ENCODE data around the gene SUPT3H. TPM values are rescaled to one million over a fixed set of nuclear protein-coding genes. Genes with fewer than 3 reads are reported as not detected.
"Not testable (repeated sequence)": the region's sequence is repeated elsewhere in the genome, so short reads cannot be mapped to it uniquely, and the experiment has no call there.

SUPT3H gene
- total and polyA plus RNA-seq, 4 experiments from 2014 or later: 11.8 to 13.6 (median 12.6) TPM

DNA sequence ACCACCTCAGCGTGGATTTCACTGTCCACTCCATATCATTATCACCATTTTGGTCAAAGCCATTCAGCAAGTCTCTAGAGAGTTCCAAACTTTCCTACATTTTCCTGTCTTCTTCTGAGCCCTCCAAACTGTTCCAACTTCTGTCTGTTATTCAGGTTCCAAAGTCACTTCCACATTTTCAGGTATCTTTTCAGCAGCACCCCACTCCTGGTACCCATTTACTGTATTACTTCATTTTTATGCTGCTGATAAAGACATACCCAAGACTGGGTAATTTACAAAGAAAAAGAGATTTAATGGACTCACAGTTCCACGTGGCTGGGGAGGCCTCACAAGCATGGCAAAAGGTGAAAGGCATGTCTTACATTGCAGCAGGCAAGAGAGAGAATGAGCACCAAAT lies 512.5 kb downstream of the SUPT3H start:
- CTCF ChIA-PET (ENCODE audit: partially characterized antibody); H3K27me3 ChIP-seq (ENCODE audit: insufficient read depth, low read length); H3K4me3 Mint-ChIP-seq; H3K27me3 Mint-ChIP-seq; POLR2A ChIA-PET (ENCODE audit: partially characterized antibody); intact Hi-C loops (cut with micrococcal nuclease); H3K36me3 ChIP-seq (ENCODE audit: insufficient read depth, low read length); H3K4me3 ChIP-seq (ENCODE audit: low read length in 2 of 2); H3K27ac ChIP-seq (ENCODE audit: low read depth, low read length); H3K4me1 ChIP-seq (ENCODE audit: insufficient read depth, low read length); DNase-seq; H3K9me3 ChIP-seq (ENCODE audit: control insufficient read depth in 1 of 2, low read length in 2 of 2): not testable (repeated sequence)
- H3K4me1 Mint-ChIP-seq: peaks cover 13 to 20% (median 14%) of the 10 kb centered on the region in 4 donors
- peak overlapping the region in 1 of 7 donors; percentile 62 for H3K27ac Mint-ChIP-seq
- peaks cover 2 to 18% (median 14%) of the 10 kb centered on the region in 8 donors for H3K9me3 Mint-ChIP-seq
- peaks cover 43 to 65% of the 10 kb centered on the region in 2 donors for H3K36me3 Mint-ChIP-seq

DNA sequence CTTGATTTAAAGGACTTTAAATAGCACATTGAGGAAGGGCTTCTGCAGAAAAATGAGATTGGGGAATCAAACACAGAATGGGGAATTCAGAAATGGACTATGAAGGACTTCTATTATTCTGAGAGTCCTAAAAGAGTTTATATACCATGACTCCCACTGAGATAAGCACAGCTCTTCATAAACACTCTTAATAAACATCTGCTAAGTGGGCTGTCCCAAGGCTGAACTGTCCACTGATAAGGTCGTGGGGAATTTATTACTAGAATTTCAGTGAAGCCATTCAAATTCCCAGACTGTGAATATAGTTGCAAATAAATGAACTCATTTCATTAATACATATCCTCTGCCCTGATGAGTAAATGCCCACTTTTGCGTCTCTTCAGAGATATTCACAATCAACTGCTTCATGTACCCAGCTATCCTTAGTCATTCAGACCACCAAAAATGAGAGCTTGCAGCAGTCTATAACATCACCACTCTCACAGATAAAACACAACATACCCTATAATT lies 517.8 kb downstream of the SUPT3H start:
- DNase-seq: no peak
- Histone ChIP-seq H3K27ac (ENCODE audit: low read depth, low read length) (no peak overlapping the region), H3K36me3 (ENCODE audit: insufficient read depth, low read length) (no peaks in the 10 kb centered on the region), H3K9me3 (ENCODE audit: control insufficient read depth in 1 of 2, low read length in 2 of 2) (no peaks in the 10 kb centered on the region), H3K27me3 (ENCODE audit: insufficient read depth, low read length) (no peaks in the 10 kb centered on the region), H3K4me3 (ENCODE audit: low read length in 2 of 2) (no peak overlapping the region), H3K4me1 (ENCODE audit: insufficient read depth, low read length) (peaks cover 20% of the 10 kb centered on the region)
- peak overlapping the region in 1 of 7 donors; percentile 49 for H3K27ac Mint-ChIP-seq
- H3K9me3 Mint-ChIP-seq: peaks cover 0 to 5% (median 2%) of the 10 kb centered on the region in 8 donors
- peaks cover 19 to 39% of the 10 kb centered on the region in 2 donors for H3K36me3 Mint-ChIP-seq
- H3K4me3 Mint-ChIP-seq: no peak overlapping the region
- peaks cover 38 to 47% (median 42%) of the 10 kb centered on the region in 4 donors for H3K4me1 Mint-ChIP-seq
- ChIA-PET POLR2A (ENCODE audit: partially characterized antibody) (no interaction called here), CTCF (ENCODE audit: partially characterized antibody) (no interaction called here)
- no peaks in the 10 kb centered on the region for H3K27me3 Mint-ChIP-seq
- intact Hi-C loops (cut with micrococcal nuclease): no loop called here

- POLR2A ChIA-PET (ENCODE audit: partially characterized antibody): no interaction called here
These were observed 518.7 kb downstream of the SUPT3H start for GRCh38 chr6:44858998-44859397.

DNA sequence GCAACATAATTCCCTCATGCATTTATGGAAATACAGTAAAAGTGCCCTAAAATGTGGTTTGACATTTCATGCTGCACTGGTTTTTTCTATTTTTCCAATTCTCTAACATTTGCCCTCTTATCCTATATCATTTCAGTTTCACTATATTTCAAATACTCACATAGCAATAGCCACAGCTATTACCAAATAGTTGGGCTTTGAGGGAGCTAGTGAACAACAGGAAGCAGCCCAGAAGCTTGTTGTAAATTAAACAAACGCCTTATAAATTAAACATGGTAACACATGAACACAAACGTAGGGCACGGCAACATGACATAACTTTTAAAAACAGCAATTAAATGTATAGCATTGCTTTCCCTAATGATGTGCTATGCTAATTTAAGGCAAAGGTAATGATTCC lies 521.3 kb downstream of the SUPT3H start:
- ChIA-PET POLR2A (ENCODE audit: partially characterized antibody) (no interaction called here), CTCF (ENCODE audit: partially characterized antibody) (interaction anchor here (0.9 to 1.0 kb wide), 2 partner anchors 201 to 858 kb away, joined by 3 to 5 read pairs; no protein-coding TSS in a partner anchor)
- no peaks in the 10 kb centered on the region for H3K36me3 ChIP-seq (ENCODE audit: insufficient read depth, low read length)
- H3K9me3 ChIP-seq (ENCODE audit: control insufficient read depth in 1 of 2, low read length in 2 of 2): no peaks in the 10 kb centered on the region
- Mint-ChIP-seq H3K9me3 (no peaks in the 10 kb centered on the region), H3K27ac (no peak overlapping the region), H3K4me3 (no peak overlapping the region), H3K27me3 (no peaks in the 10 kb centered on the region), H3K4me1 (peaks cover 36 to 54% (median 46%) of the 10 kb centered on the region in 4 donors), H3K36me3 (peaks cover 4 to 20% of the 10 kb centered on the region in 2 donors)
- no peaks in the 10 kb centered on the region for H3K27me3 ChIP-seq (ENCODE audit: insufficient read depth, low read length)
- H3K4me3 ChIP-seq (ENCODE audit: low read length in 2 of 2): no peak overlapping the region
- DNase-seq: no peak
- H3K4me1 ChIP-seq (ENCODE audit: insufficient read depth, low read length): peaks cover 20% of the 10 kb centered on the region
- intact Hi-C loops (cut with micrococcal nuclease): no loop called here
- no peak overlapping the region for H3K27ac ChIP-seq (ENCODE audit: low read depth, low read length)

More at GRCh38 chr6:44858998-44859397, 518.7 kb downstream of the SUPT3H start:
- H3K4me3 Mint-ChIP-seq: peak overlapping the region in 1 of 8 donors; percentile 41
- H3K9me3 Mint-ChIP-seq: peaks cover 0 to 4% (median 0%) of the 10 kb centered on the region in 8 donors
- no peaks in the 10 kb centered on the region for H3K27me3 ChIP-seq (ENCODE audit: insufficient read depth, low read length)
- peak in 4 of 5 donors; percentile 15 to 24 (median 18) for DNase-seq
- no peak overlapping the region for H3K4me3 ChIP-seq (ENCODE audit: low read length in 2 of 2)
- peaks cover 40 to 54% (median 46%) of the 10 kb centered on the region in 4 donors for H3K4me1 Mint-ChIP-seq
- no peaks in the 10 kb centered on the region for H3K36me3 ChIP-seq (ENCODE audit: insufficient read depth, low read length)
- intact Hi-C loops (cut with micrococcal nuclease): no loop called here
- no peaks in the 10 kb centered on the region for H3K9me3 ChIP-seq (ENCODE audit: control insufficient read depth in 1 of 2, low read length in 2 of 2)
- no peaks in the 10 kb centered on the region for H3K27me3 Mint-ChIP-seq
- H3K27ac Mint-ChIP-seq: peak overlapping the region in 1 of 7 donors; percentile 69
- CTCF ChIA-PET (ENCODE audit: partially characterized antibody): interaction anchor here (0.9 to 1.9 kb wide), 3 partner anchors 10 to 856 kb away, joined by 3 to 6 read pairs (median 3); no protein-coding TSS in a partner anchor
- H3K27ac ChIP-seq (ENCODE audit: low read depth, low read length): no peak overlapping the region
- H3K36me3 Mint-ChIP-seq: peaks cover 12 to 36% of the 10 kb centered on the region in 2 donors
- peaks cover 20% of the 10 kb centered on the region for H3K4me1 ChIP-seq (ENCODE audit: insufficient read depth, low read length)

- Histone ChIP-seq H3K27ac (ENCODE audit: low read depth, low read length) (no peak overlapping the region), H3K9me3 (ENCODE audit: control insufficient read depth in 1 of 2, low read length in 2 of 2) (no peaks in the 10 kb centered on the region), H3K36me3 (ENCODE audit: insufficient read depth, low read length) (no peaks in the 10 kb centered on the region), H3K27me3 (ENCODE audit: insufficient read depth, low read length) (no peaks in the 10 kb centered on the region), H3K4me3 (ENCODE audit: low read length in 2 of 2) (no peak overlapping the region), H3K4me1 (ENCODE audit: insufficient read depth, low read length) (peaks cover 20% of the 10 kb centered on the region)
- H3K4me3 Mint-ChIP-seq: peak overlapping the region in 1 of 8 donors; percentile 1
- ChIA-PET CTCF (ENCODE audit: partially characterized antibody) (interaction anchor here (1.0 kb wide), 1 partner anchor 200 kb away, joined by 3 read pairs; no protein-coding TSS in a partner anchor), POLR2A (ENCODE audit: partially characterized antibody) (no interaction called here)
- H3K9me3 Mint-ChIP-seq: no peaks in the 10 kb centered on the region
- no peak for DNase-seq
- intact Hi-C loops (cut with micrococcal nuclease): no loop called here
- no peaks in the 10 kb centered on the region for H3K27me3 Mint-ChIP-seq
- H3K36me3 Mint-ChIP-seq: peaks cover 4 to 26% of the 10 kb centered on the region in 2 donors
- peaks cover 36 to 54% (median 46%) of the 10 kb centered on the region in 4 donors for H3K4me1 Mint-ChIP-seq
- H3K27ac Mint-ChIP-seq: peak overlapping the region in 1 of 7 donors; percentile 12
These were observed 521.9 kb downstream of the SUPT3H start for GRCh38 chr6:44855562-44856411.

DNA sequence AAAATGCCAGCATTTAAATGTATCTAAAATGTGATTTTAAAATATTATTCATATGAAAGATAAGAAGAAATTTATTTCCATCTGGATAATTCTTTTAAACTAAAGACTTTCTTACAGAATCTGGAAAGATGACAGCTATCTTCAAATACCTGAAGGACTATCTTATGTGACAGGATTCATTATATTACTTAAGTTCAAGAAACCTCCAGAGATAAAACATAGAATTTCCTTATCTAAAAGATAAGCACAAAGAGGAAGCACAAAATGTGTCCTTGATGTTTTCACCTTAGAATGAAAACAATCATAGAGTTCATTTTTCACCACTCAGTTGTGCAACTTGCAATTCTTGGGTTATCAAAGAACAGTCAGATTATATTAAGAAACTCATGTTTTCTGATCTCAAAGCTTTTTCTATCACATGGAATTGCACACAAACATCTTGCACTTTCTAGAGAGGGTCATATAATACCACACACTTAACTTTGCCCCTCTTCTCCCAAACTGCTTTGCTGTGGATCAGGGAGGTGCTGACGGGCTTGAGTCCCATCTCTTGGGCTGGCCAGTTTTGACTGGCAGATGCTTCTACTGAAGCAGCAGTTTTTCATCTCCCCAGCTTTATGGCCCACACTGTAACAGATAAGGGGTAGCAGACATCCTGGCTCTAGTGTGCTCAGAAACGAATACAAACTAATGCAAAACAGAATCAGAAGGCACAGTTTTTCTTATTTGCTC lies 522.9 kb downstream of the SUPT3H start:
- H3K4me1 Mint-ChIP-seq: peaks cover 30 to 48% (median 40%) of the 10 kb centered on the region in 4 donors
- ChIA-PET POLR2A (ENCODE audit: partially characterized antibody) (no interaction called here), CTCF (ENCODE audit: partially characterized antibody) (interaction anchor here (1.0 kb wide), 1 partner anchor 201 kb away, joined by 3 read pairs; no protein-coding TSS in a partner anchor)
- H3K4me1 ChIP-seq (ENCODE audit: insufficient read depth, low read length): peaks cover 20% of the 10 kb centered on the region
- no peaks in the 10 kb centered on the region for H3K9me3 Mint-ChIP-seq
- H3K36me3 Mint-ChIP-seq: peaks cover 4 to 27% of the 10 kb centered on the region in 2 donors
- H3K9me3 ChIP-seq (ENCODE audit: control insufficient read depth in 1 of 2, low read length in 2 of 2): no peaks in the 10 kb centered on the region
- no peak for DNase-seq
- H3K4me3 ChIP-seq (ENCODE audit: low read length in 2 of 2): no peak overlapping the region
- H3K4me3 Mint-ChIP-seq: peak overlapping the region in 1 of 8 donors; percentile 12
- no peaks in the 10 kb centered on the region for H3K27me3 Mint-ChIP-seq
- H3K36me3 ChIP-seq (ENCODE audit: insufficient read depth, low read length): no peaks in the 10 kb centered on the region
- intact Hi-C loops (cut with micrococcal nuclease): no loop called here
- H3K27me3 ChIP-seq (ENCODE audit: insufficient read depth, low read length): no peaks in the 10 kb centered on the region
- peak overlapping the region in 3 of 7 donors; percentile 12 to 44 (median 42) for H3K27ac Mint-ChIP-seq
- no peak overlapping the region for H3K27ac ChIP-seq (ENCODE audit: low read depth, low read length)
